WTC11 (cell line): ENCODE data around the gene NTN3. TPM values are rescaled to one million over a fixed set of nuclear protein-coding genes. Genes with fewer than 3 reads are reported as not detected.

Experiments
- ATF2 ChIP-seq: sonication (generic); formaldehyde crosslinking; IDR thresholded peaks from 2 replicates; pipeline ENCODE4 v1.8.1; 2022; ENCODE audit warnings: low read depth, missing genetic modification reagents, borderline replicate concordance
- E2F1 ChIP-seq: sonication (generic); formaldehyde crosslinking; IDR thresholded peaks from 2 replicates; pipeline ENCODE4 v1.8.0; 2022; ENCODE audit warnings: mild to moderate bottlenecking, missing genetic modification reagents
- ERG ChIP-seq: fragments of 250-450 bp; sonication (Bioruptor Pico); IDR thresholded peaks from 2 replicates; pipeline ENCODE4 v1.8.0; 2021; ENCODE audit warnings: mild to moderate bottlenecking
- FOXJ3 ChIP-seq: sonication (generic); formaldehyde crosslinking; IDR thresholded peaks from 2 replicates; pipeline ENCODE4 v1.9.0; 2021; ENCODE audit warnings: missing genetic modification reagents, mild to moderate bottlenecking, borderline replicate concordance
- GRHL2 ChIP-seq: fragments of 250-450 bp; sonication (Bioruptor Pico); IDR thresholded peaks from 2 replicates; pipeline ENCODE4 v1.8.0; 2022; ENCODE audit warnings: mild to moderate bottlenecking, moderate library complexity; ENCODE audit not compliant: insufficient replicate concordance, severe bottlenecking
- HMGA2 ChIP-seq: fragments of 250-450 bp; sonication (Bioruptor Pico); IDR thresholded peaks from 2 replicates; pipeline ENCODE4 v1.4.0; 2021; ENCODE audit warnings: mild to moderate bottlenecking, moderate library complexity
- JAZF1 ChIP-seq: fragments of 250-450 bp; sonication (Bioruptor Pico); IDR thresholded peaks from 2 replicates; pipeline ENCODE4 v1.9.0; 2021; ENCODE audit warnings: moderate library complexity, mild to moderate bottlenecking, inconsistent platforms
- MXD4 ChIP-seq: fragments of 250-450 bp; sonication (Bioruptor Pico); IDR thresholded peaks from 2 replicates; pipeline ENCODE4 v1.8.0; 2021; ENCODE audit warnings: mild to moderate bottlenecking, moderate library complexity, borderline replicate concordance
- MYBL2 ChIP-seq: sonication (generic); formaldehyde crosslinking; IDR thresholded peaks from 2 replicates; pipeline ENCODE4 v1.8.1; 2023; ENCODE audit warnings: mild to moderate bottlenecking, moderate library complexity, missing genetic modification reagents
- NFE2L1 ChIP-seq: sonication (generic); formaldehyde crosslinking; IDR thresholded peaks from 2 replicates; pipeline ENCODE4 v1.8.1; 2023; ENCODE audit warnings: missing genetic modification reagents
- NR3C1 ChIP-seq: sonication (generic); formaldehyde crosslinking; conservative IDR thresholded peaks from 2 replicates; pipeline ENCODE4 v1.8.1; 2023; ENCODE audit warnings: low read depth, mild to moderate bottlenecking, missing genetic modification reagents
- PREB ChIP-seq: sonication (generic); formaldehyde crosslinking; IDR thresholded peaks from 2 replicates; pipeline ENCODE4 v1.8.1; 2022; ENCODE audit warnings: mild to moderate bottlenecking, missing genetic modification reagents, moderate library complexity, borderline replicate concordance
- RELA ChIP-seq: sonication (generic); formaldehyde crosslinking; IDR thresholded peaks from 2 replicates; pipeline ENCODE4 v1.8.1; 2022; ENCODE audit warnings: missing genetic modification reagents, mild to moderate bottlenecking, borderline replicate concordance
- STAT6 ChIP-seq: sonication (generic); formaldehyde crosslinking; conservative IDR thresholded peaks from 2 replicates; pipeline ENCODE4 v1.8.1; 2023; ENCODE audit warnings: mild to moderate bottlenecking, low read depth, missing genetic modification reagents, moderate library complexity
- TCF7 ChIP-seq: sonication (generic); formaldehyde crosslinking; IDR thresholded peaks from 2 replicates; pipeline ENCODE4 v1.8.0; 2022; ENCODE audit warnings: mild to moderate bottlenecking, low read depth, missing genetic modification reagents, moderate library complexity
- TEAD4 ChIP-seq: sonication (generic); formaldehyde crosslinking; IDR thresholded peaks from 2 replicates; pipeline ENCODE4 v1.8.0; 2022; ENCODE audit warnings: mild to moderate bottlenecking, missing genetic modification reagents
- USF1 ChIP-seq: sonication (generic); formaldehyde crosslinking; IDR thresholded peaks from 2 replicates; pipeline ENCODE4 v1.8.0; 2022; ENCODE audit warnings: mild to moderate bottlenecking, missing genetic modification reagents
- USF2 ChIP-seq: sonication (generic); formaldehyde crosslinking; IDR thresholded peaks from 2 replicates; pipeline ENCODE4 v1.8.1; 2023; ENCODE audit warnings: mild to moderate bottlenecking, missing genetic modification reagents, moderate library complexity
- ZNF138 ChIP-seq: sonication (generic); formaldehyde crosslinking; conservative IDR thresholded peaks from 2 replicates; pipeline ENCODE4 v1.8.1; 2022; ENCODE audit warnings: mild to moderate bottlenecking, moderate library complexity, missing genetic modification reagents
- ZNF263 ChIP-seq: sonication (generic); formaldehyde crosslinking; IDR thresholded peaks from 2 replicates; pipeline ENCODE4 v1.8.1; 2022; ENCODE audit warnings: low read depth, mild to moderate bottlenecking, moderate library complexity, missing genetic modification reagents
- ZNF396 ChIP-seq: fragments of 250-450 bp; sonication (Bioruptor Pico); IDR thresholded peaks from 2 replicates; pipeline ENCODE4 v1.8.0; 2021; ENCODE audit warnings: mild to moderate bottlenecking, moderate library complexity, borderline replicate concordance
- ZNF532 ChIP-seq: fragments of 250-450 bp; sonication (Bioruptor Pico); IDR thresholded peaks from 2 replicates; pipeline ENCODE4 v1.9.0; 2021; ENCODE audit warnings: mild to moderate bottlenecking, borderline replicate concordance
- total RNA-seq: library from RNA; stranded (reverse); gene quantifications from 3 replicates; pipeline ENCODE4 v1.2.3, GENCODE V29; 2021

The NTN3 gene
- total RNA-seq, 1 experiment from 2014 or later = 0.92 TPM

GRCh38 chr16:2467528-2468232 is 3.4 kb upstream of the NTN3 start (continued):
- TF ChIP-seq TEAD4 (CRISPR knock-in tag) (no peak), RELA (CRISPR knock-in tag) (no peak), JAZF1 (CRISPR knock-in tag) (no peak), FOXJ3 (CRISPR knock-in tag) (no peak), MXD4 (no peak), STAT6 (no peak; the same call in 1 of the 2 replicates), ZNF138 (CRISPR knock-in tag) (no peak), MYBL2 (CRISPR knock-in tag) (0 out of 2 replicates have a peak, but pooled peaks have one; percentile 37), NFE2L1 (no peak), ZNF396 (CRISPR knock-in tag) (no peak), ATF2 (CRISPR knock-in tag) (no peak), USF2 (peak; percentile 34), GRHL2 (CRISPR knock-in tag) (no peak), TCF7 (0 out of 2 replicates have a peak, but pooled peaks have one; percentile 26), E2F1 (no peak), NR3C1 (CRISPR knock-in tag) (no peak), HMGA2 (CRISPR knock-in tag) (no peak), USF1 (CRISPR knock-in tag) (peak; percentile 52), ERG (CRISPR knock-in tag) (no peak), PREB (CRISPR knock-in tag) (no peak), ZNF532 (CRISPR knock-in tag) (no peak), ZNF263 (CRISPR knock-in tag) (no peak)
